ENCODE results near the gene ZIC2.

The ZIC2 gene

DNA sequence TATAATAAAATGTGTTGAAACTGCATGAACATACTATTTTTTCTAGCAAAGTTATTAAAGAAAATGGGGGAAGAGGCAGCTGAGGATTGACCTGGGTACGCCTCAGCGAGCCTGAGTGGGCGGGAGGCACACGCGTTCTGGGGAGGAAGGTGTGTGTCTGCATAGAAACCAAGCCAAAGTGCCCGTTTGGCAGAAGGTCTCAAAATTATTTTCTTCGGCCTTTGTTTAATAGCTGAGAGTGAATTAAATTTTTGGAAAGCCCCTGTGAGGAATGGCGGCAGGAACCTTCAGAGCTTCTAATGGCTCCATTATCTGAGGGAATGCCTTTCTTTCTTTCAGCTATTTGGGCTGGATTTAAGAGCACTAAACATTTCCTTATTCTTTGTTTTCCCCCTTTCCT lies 5.2 kb downstream of the ZIC2 start:
- peaks cover 86 to 93% of the 10 kb centered on the region in 2 donors for H3K27me3 ChIP-seq (ENCODE audit: control insufficient read depth in 1 of 2, insufficient read depth in 2 of 2, low read length in 2 of 2)
- H3K9me3 ChIP-seq (ENCODE audit: control insufficient read depth in 1 of 2, low read length in 2 of 2), result no peaks in the 10 kb centered on the region
- no peaks in the 10 kb centered on the region for H3K36me3 ChIP-seq (ENCODE audit: control insufficient read depth in 1 of 2, insufficient read depth in 2 of 2, low read length in 2 of 2)
- H3K27ac ChIP-seq (ENCODE audit: low read depth, low read length), result no peak overlapping the region
- no peak overlapping the region for H3K9ac ChIP-seq (ENCODE audit: low read depth in 1 of 2, low read length in 2 of 2)
- H3K4me3 ChIP-seq (ENCODE audit: low read depth in 1 of 2, low read length in 2 of 2), result no peak overlapping the region
- H3K4me1 ChIP-seq (ENCODE audit: control insufficient read depth in 1 of 2, insufficient read depth in 2 of 2, low read length in 2 of 2), result peaks cover 14 to 15% of the 10 kb centered on the region in 2 donors

DNA sequence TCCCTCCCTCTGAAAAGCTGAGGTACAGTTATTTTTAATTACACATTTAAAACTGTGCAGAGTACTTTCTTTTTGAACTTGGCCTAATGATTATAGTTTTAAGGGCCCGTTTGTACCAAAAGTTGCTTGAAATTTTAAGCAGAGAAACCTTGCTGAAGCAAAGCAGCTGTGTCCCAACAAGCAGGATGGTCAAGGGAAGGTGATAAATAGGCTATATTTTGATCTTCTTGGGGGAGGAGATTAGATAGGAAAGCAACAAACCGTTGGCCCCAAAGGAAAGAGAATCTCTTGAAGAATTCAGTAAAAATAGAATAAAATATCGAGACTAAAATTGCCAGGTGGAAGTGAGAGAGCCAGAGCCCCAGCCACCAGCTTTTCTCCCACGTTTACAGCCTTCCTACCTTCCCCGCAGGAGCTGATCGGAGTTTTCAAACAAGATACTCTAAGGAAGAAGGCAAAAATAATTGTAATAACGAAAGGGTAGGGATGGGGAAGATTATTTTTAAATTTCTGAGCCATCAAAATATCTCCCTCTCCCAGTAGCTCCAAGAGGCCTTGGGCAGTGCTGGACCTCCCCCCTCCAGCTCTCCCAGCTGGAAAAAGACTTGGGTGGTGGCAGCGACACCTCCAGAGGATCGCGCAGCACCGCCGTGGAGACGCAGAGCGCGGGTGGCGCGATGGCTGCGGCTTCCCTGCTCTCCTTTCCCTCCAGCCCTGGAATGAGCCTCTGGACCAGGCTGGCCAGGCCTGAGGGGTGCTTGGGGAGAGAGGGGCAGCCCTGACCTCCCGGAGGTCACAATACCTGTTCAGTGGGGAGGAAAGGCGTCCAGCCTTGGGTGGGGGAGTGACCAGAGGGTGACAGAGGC lies 5.8 kb downstream of the ZIC2 start:
- Histone ChIP-seq H3K9me3 (ENCODE audit: control insufficient read depth in 1 of 2, low read length in 2 of 2) (no peaks in the 10 kb centered on the region), H3K4me1 (ENCODE audit: control insufficient read depth in 1 of 2, insufficient read depth in 2 of 2, low read length in 2 of 2) (peaks cover 14% of the 10 kb centered on the region in 2 donors), H3K27me3 (ENCODE audit: control insufficient read depth in 1 of 2, insufficient read depth in 2 of 2, low read length in 2 of 2) (peaks cover 91 to 95% of the 10 kb centered on the region in 2 donors), H3K27ac (ENCODE audit: low read depth, low read length) (no peak overlapping the region), H3K9ac (ENCODE audit: low read depth in 1 of 2, low read length in 2 of 2) (no peak overlapping the region), H3K36me3 (ENCODE audit: control insufficient read depth in 1 of 2, insufficient read depth in 2 of 2, low read length in 2 of 2) (no peaks in the 10 kb centered on the region), H3K4me3 (ENCODE audit: low read depth in 1 of 2, low read length in 2 of 2) (no peak overlapping the region)

DNA sequence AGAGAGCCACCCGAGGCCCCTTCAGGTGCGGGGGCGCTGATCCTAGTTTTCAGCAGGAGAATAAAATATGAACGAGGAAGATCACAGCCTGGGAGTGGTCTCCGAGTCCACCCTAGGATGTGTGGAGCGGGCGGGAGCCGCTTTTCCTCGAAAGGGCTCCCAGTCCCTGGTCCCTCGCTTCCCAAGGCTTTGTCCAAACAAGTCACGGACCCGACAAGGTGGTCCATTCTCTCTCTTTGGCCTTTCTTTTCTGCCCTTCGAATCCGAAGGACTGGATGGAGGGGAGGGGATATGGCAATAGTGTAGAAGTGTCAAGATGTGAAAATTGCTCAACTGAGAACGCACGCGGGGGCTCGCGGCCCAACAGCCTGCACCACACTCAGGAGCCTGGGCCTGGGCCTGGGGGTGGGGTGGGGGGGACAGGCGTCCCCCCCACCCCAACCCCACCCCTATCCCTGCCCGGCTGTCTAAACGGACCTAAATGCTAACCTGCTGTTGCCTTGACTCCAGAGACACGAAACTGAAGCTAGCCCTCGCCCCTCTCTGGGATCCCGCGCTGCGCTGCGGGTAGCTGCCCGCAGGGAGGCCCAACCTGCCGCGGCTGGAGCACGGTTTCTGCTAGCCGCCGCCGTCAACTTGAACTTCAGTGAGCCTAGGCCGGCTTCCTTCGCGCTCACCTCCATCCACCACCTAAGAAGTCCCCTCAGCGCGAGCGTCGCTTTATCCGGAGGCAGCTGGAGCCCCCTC lies 7.1 kb downstream of the ZIC2 start:
- H3K9me3 ChIP-seq (ENCODE audit: control insufficient read depth in 1 of 2, low read length in 2 of 2), result no peaks in the 10 kb centered on the region
- H3K4me1 ChIP-seq (ENCODE audit: control insufficient read depth in 1 of 2, insufficient read depth in 2 of 2, low read length in 2 of 2), result peaks cover 9 to 14% of the 10 kb centered on the region in 2 donors
- no peak overlapping the region for H3K27ac ChIP-seq (ENCODE audit: low read depth, low read length)
- H3K36me3 ChIP-seq (ENCODE audit: control insufficient read depth in 1 of 2, insufficient read depth in 2 of 2, low read length in 2 of 2), result no peaks in the 10 kb centered on the region
- H3K27me3 ChIP-seq (ENCODE audit: control insufficient read depth in 1 of 2, insufficient read depth in 2 of 2, low read length in 2 of 2), result peaks cover 88 to 95% of the 10 kb centered on the region in 2 donors
- no peak overlapping the region for H3K4me3 ChIP-seq (ENCODE audit: low read depth in 1 of 2, low read length in 2 of 2)
- H3K9ac ChIP-seq (ENCODE audit: low read depth in 1 of 2, low read length in 2 of 2), result no peak overlapping the region

DNA sequence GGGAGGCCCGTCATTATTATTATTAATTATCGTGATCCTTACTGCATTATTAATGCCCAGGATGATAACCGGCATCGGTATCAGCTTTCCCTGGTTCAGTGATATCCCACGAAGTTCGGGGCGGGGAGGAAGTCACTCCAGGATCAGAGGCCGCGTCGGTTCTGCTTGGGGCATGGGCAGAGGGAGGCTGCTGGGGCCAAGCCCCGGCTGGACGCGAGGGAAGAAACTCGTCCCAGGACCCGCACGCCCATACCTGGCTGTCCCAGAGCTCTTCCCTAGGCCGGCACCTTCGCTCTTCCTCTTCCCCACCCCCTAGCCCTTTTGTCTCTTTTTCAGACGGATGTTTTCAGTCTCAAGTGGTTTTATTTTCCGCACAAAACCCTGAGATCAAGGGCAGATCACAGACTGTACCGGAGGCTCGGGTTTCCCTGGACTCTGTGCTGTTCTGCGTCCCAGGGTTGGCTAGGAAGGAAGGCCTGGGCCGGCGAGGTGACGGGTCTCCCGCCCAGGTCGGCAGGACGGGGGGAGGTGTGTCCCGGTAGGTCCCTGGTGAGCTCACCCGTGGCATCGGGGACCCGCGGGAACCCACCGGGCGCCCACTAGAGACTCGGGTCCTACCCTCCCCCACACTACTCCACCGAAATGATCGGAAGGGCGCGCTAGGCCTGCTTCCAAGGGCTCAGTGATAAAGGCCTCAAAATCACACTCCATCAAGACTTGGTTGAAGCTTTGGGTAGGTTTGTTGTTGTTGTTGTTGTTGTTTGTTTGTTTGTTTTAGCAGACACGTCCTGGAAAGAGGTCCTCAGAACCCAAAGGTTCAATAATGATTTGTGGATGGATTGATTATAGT lies 7.9 kb downstream of the ZIC2 start:
- H3K27ac ChIP-seq (ENCODE audit: low read depth, low read length), result no peak overlapping the region
- H3K9ac ChIP-seq (ENCODE audit: low read depth in 1 of 2, low read length in 2 of 2), result no peak overlapping the region
- H3K4me3 ChIP-seq (ENCODE audit: low read depth in 1 of 2, low read length in 2 of 2), result peak overlapping the region in 1 of 2 donors; percentile 19
- no peaks in the 10 kb centered on the region for H3K36me3 ChIP-seq (ENCODE audit: control insufficient read depth in 1 of 2, insufficient read depth in 2 of 2, low read length in 2 of 2)
- H3K27me3 ChIP-seq (ENCODE audit: control insufficient read depth in 1 of 2, insufficient read depth in 2 of 2, low read length in 2 of 2), result peaks cover 87 to 95% of the 10 kb centered on the region in 2 donors
- peaks cover 9 to 14% of the 10 kb centered on the region in 2 donors for H3K4me1 ChIP-seq (ENCODE audit: control insufficient read depth in 1 of 2, insufficient read depth in 2 of 2, low read length in 2 of 2)
- no peaks in the 10 kb centered on the region for H3K9me3 ChIP-seq (ENCODE audit: control insufficient read depth in 1 of 2, low read length in 2 of 2)

DNA sequence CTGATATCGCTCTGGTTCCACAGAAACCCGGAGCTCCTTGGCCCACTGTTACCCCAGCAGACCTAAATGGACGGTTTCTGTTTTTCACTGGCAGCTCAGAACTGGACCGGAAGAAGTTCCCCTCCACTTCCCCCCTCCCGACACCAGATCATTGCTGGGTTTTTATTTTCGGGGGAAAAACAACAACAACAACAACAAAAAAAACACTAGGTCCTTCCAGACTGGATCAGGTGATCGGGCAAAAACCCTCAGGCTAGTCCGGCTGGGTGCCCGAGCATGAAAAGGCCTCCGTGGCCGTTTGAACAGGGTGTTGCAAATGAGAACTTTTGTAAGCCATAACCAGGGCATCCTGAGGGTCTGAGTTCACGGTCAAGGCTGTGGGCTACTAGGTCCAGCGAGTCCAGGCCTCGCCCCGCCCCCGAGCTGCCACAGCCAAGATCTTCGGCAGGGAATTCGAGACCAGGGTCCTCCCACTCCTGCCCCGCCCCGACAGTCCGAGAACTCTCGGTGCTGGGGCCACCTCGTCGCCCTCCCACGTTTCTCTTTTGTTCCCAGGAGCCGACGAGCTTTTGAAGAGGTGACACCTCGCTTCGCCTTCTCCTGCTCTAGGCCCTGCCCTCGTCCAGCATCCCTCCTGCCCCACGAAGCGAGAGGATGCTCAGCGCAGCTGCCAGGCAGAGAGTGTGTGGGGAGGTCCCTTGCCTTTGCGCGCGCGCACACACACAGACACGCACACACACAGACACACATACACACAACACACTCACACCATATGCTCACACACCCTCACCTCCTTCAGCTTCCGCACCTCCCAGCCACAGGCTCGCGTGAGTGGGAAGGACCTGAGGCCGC lies 8.8 kb downstream of the ZIC2 start:
- Histone ChIP-seq H3K9ac (ENCODE audit: low read depth in 1 of 2, low read length in 2 of 2) (no peak overlapping the region), H3K27me3 (ENCODE audit: control insufficient read depth in 1 of 2, insufficient read depth in 2 of 2, low read length in 2 of 2) (peaks cover 87 to 96% of the 10 kb centered on the region in 2 donors), H3K9me3 (ENCODE audit: control insufficient read depth in 1 of 2, low read length in 2 of 2) (no peaks in the 10 kb centered on the region), H3K4me1 (ENCODE audit: control insufficient read depth in 1 of 2, insufficient read depth in 2 of 2, low read length in 2 of 2) (peaks cover 9 to 14% of the 10 kb centered on the region in 2 donors), H3K27ac (ENCODE audit: low read depth, low read length) (no peak overlapping the region), H3K4me3 (ENCODE audit: low read depth in 1 of 2, low read length in 2 of 2) (peak overlapping the region in 1 of 2 donors; percentile 19), H3K36me3 (ENCODE audit: control insufficient read depth in 1 of 2, insufficient read depth in 2 of 2, low read length in 2 of 2) (no peaks in the 10 kb centered on the region)

DNA sequence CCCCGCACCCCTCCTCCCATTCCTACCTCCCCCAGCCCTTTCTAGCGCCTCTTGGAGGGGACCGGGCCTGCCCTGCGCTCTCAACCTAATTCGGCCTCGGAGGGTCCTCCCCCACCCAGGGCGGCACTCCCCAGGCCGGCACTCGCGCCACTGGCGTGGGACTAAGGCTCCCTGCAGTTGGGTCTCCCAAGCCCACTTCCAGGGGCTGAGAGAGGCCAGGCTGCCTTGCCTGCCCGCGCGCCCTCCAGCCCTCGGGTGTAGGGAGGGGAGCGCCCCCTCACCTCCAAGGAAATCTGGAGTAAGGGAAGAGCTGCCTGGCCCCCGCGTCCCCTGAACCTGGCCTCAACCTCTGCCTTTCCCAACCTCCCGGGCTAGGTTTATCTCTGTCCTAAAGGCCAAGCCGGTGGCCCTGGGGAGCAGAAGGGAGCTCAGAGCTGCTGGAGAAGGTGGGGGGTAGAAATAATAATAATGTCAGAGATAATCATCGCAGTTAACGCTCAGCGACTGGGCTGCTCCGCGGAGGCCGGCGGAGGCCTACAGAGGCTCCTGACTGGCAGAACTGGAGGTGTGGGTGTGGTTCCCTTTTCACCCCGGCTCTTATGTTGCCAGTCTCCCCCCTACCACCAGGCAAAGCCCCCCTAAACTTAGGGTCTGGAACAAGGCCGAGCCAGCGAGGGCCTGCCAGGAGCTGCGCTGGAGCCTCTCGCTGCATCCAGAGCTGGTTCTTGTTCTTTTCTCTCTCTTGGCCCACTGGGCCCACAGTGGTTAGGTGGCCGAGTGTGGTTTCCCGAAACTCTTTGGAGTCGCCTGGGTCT lies 9.6 kb downstream of the ZIC2 start:
- no peaks in the 10 kb centered on the region for H3K36me3 ChIP-seq (ENCODE audit: control insufficient read depth in 1 of 2, insufficient read depth in 2 of 2, low read length in 2 of 2)
- H3K9me3 ChIP-seq (ENCODE audit: control insufficient read depth in 1 of 2, low read length in 2 of 2), result peaks cover 0 to 3% of the 10 kb centered on the region in 2 donors
- no peak overlapping the region for H3K27ac ChIP-seq (ENCODE audit: low read depth, low read length)
- peaks cover 14% of the 10 kb centered on the region in 2 donors for H3K4me1 ChIP-seq (ENCODE audit: control insufficient read depth in 1 of 2, insufficient read depth in 2 of 2, low read length in 2 of 2)
- H3K9ac ChIP-seq (ENCODE audit: low read depth in 1 of 2, low read length in 2 of 2), result no peak overlapping the region
- peaks cover 91 to 100% of the 10 kb centered on the region in 2 donors for H3K27me3 ChIP-seq (ENCODE audit: control insufficient read depth in 1 of 2, insufficient read depth in 2 of 2, low read length in 2 of 2)
- H3K4me3 ChIP-seq (ENCODE audit: low read depth in 1 of 2, low read length in 2 of 2), result no peak overlapping the region

DNA sequence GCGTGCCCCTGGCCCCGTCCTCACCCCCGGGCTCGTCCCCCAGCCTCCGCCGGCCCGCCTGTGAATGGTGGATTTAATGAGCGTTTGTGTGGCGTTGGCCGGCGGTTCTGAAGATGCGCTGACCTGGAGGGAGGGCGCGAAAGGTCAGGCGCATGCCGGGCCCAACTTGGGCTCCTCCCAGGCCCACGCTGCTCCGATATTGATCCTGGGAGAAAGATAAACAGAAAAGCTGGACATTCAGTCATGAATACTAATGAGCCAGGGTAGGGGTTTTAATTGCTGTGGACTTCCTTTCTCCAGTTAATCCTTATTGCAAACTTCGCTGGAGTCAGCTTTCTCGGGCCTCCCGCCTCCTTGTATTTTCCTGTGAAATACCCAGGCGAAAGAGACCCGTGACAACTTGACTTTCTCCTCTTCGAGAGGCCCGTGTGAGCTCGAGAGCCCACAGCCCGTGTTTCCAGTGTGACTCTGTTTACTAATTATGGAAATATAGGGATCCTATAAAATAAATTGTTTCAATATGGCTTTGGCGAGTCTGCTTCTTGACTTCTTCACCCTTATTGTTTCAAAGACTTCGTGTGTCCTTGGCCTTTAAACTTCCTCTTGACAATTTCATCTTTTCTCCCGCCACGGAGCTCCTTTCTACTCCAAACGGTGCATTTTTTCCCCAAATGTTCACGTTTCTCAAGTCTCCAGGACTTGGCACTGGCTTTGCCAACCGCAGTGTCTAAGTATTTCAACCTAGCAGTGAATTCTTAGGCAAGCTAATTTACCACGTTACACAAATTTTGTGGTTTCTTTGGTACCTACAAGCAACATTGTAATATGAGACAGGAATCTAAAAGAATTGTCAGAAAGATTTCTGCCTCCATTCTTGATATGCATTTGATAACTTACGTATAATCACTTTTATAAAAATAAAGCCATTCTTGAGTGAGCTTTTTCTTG lies 10.5 kb downstream of the ZIC2 start:
- H3K36me3 ChIP-seq (ENCODE audit: control insufficient read depth in 1 of 2, insufficient read depth in 2 of 2, low read length in 2 of 2), result no peaks in the 10 kb centered on the region

DNA sequence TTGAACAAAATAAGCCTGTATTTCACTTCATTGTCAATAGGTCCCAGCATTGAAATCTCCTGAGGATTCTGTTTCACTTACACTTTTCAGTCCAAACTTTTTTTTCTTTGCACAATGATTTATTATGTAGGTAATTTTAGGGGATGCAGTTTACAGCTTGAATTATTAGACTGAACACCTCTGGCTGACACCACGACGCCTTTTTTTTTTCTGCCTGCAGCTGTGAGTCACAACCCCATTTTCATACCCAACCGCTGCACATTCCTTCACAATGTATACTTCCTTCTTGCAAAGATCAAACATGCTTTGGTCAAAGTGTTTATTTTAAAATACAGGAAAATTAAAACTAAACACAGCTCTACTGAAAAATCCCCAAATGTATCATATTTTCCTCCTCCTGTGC lies 11.4 kb downstream of the ZIC2 start:
- Histone ChIP-seq H3K9ac (ENCODE audit: low read depth in 1 of 2, low read length in 2 of 2) (no peak overlapping the region), H3K4me1 (ENCODE audit: control insufficient read depth in 1 of 2, insufficient read depth in 2 of 2, low read length in 2 of 2) (peaks cover 14% of the 10 kb centered on the region in 2 donors), H3K36me3 (ENCODE audit: control insufficient read depth in 1 of 2, insufficient read depth in 2 of 2, low read length in 2 of 2) (no peaks in the 10 kb centered on the region), H3K27me3 (ENCODE audit: control insufficient read depth in 1 of 2, insufficient read depth in 2 of 2, low read length in 2 of 2) (peaks cover 91 to 100% of the 10 kb centered on the region in 2 donors), H3K9me3 (ENCODE audit: control insufficient read depth in 1 of 2, low read length in 2 of 2) (peaks cover 0 to 3% of the 10 kb centered on the region in 2 donors), H3K4me3 (ENCODE audit: low read depth in 1 of 2, low read length in 2 of 2) (no peak overlapping the region), H3K27ac (ENCODE audit: low read depth, low read length) (no peak overlapping the region)

More for the DNA sequence above, 10.5 kb downstream of the ZIC2 start:
- Histone ChIP-seq H3K4me1 (ENCODE audit: control insufficient read depth in 1 of 2, insufficient read depth in 2 of 2, low read length in 2 of 2) (peaks cover 14% of the 10 kb centered on the region in 2 donors), H3K27me3 (ENCODE audit: control insufficient read depth in 1 of 2, insufficient read depth in 2 of 2, low read length in 2 of 2) (peaks cover 91 to 100% of the 10 kb centered on the region in 2 donors), H3K9me3 (ENCODE audit: control insufficient read depth in 1 of 2, low read length in 2 of 2) (peaks cover 0 to 3% of the 10 kb centered on the region in 2 donors), H3K9ac (ENCODE audit: low read depth in 1 of 2, low read length in 2 of 2) (no peak overlapping the region), H3K4me3 (ENCODE audit: low read depth in 1 of 2, low read length in 2 of 2) (no peak overlapping the region), H3K27ac (ENCODE audit: low read depth, low read length) (no peak overlapping the region)

Measured in duodenal mucosa (tissue), 2 donors.